HG03469 (cell line): ENCODE results near the gene CHPF2.

ENCODE experiments used
- ATAC-seq: cut with Tn5 transposase; IDR thresholded peaks from one replicate; pipeline ENCODE4 v1.9.1; 2021; ENCODE audit warnings: mild to moderate bottlenecking, moderate library complexity, moderate number of reproducible peaks; ENCODE audit not compliant: unreplicated experiment

Gene CHPF2

GRCh38 chr7:151204383-151205032, 27.8 kb upstream of the CHPF2 start:
- ATAC-seq: no peak

- no peak for ATAC-seq
Measured at GRCh38 chr7:151205730-151206129, 26.6 kb upstream of the CHPF2 start.

GRCh38 chr7:151206914-151207313, 25.4 kb upstream of the CHPF2 start:
- ATAC-seq: no peak

GRCh38 chr7:151207315-151207714, 25.0 kb upstream of the CHPF2 start:
- ATAC-seq: no peak

- ATAC-seq: no peak
Measured at GRCh38 chr7:151207804-151208203, 24.5 kb upstream of the CHPF2 start.

- no peak for ATAC-seq
Measured at GRCh38 chr7:151208253-151208862, 23.9 kb upstream of the CHPF2 start.

- no peak for ATAC-seq
Measured at GRCh38 chr7:151209588-151209987, 22.7 kb upstream of the CHPF2 start.

- no peak for ATAC-seq
Measured at GRCh38 chr7:151210087-151210854, 22.0 kb upstream of the CHPF2 start, which contains the start of gene H2BK1. Gene H2BK1 (minus strand): TSS chr7:151210488. CDS start chr7:151210318, 170 bp downstream.

GRCh38 chr7:151211155-151211772, 21.0 kb upstream of the CHPF2 start:
- no peak for ATAC-seq

- no peak for ATAC-seq
Measured at GRCh38 chr7:151212626-151213025, 19.7 kb upstream of the CHPF2 start.

- no peak for ATAC-seq
Measured at GRCh38 chr7:151213826-151214225, 18.5 kb upstream of the CHPF2 start.

- no peak for ATAC-seq
Measured at GRCh38 chr7:151215396-151215795, 16.9 kb upstream of the CHPF2 start.

GRCh38 chr7:151218170-151218569, 14.1 kb upstream of the CHPF2 start:
- no peak for ATAC-seq

GRCh38 chr7:151223728-151224127, 8.6 kb upstream of the CHPF2 start:
- no peak for ATAC-seq

GRCh38 chr7:151225948-151226510, 6.3 kb upstream of the CHPF2 start:
- ATAC-seq: no peak

GRCh38 chr7:151226560-151226874, 5.8 kb upstream of the CHPF2 start:
- ATAC-seq: no peak

GRCh38 chr7:151226875-151227782, 5.2 kb upstream of the CHPF2 start, which contains the start of gene ABCF2:
Gene ABCF2 (minus strand): TSS chr7:151227205. CDS start chr7:151226458, 747 bp downstream.
- ATAC-seq: peak; percentile 95

GRCh38 chr7:151228024-151228866, 4.0 kb upstream of the CHPF2 start:
- ATAC-seq: no peak

GRCh38 chr7:151229249-151229648, 3.0 kb upstream of the CHPF2 start:
- ATAC-seq: no peak
